Fibroblast of lung (primary cell): ENCODE measurements around the gene SAV1.

Source experiments
- CTCF ChIP-seq, 2 donors: IDR thresholded peaks in 1 of 2; conservative IDR thresholded peaks in 1 of 2; 1 replicate in 1 of 2; 2 replicates in 1 of 2; pipeline ENCODE4 v1.5.1; 2011 to 2012; ENCODE audit warnings: low read length in 2 of 2, control low read depth in 1 of 2, inconsistent platforms in 1 of 2, low read depth in 1 of 2, mild to moderate bottlenecking in 1 of 2
- EZH2 ChIP-seq: IDR thresholded peaks from 2 replicates; pipeline ENCODE4 v1.5.1; 2012; ENCODE audit warnings: low read length, control low read depth, mild to moderate bottlenecking; ENCODE audit errors: missing control alignments

GRCh38 chr14:50599700-50600444 lies 68.2 kb downstream of the SAV1 start:
- TF ChIP-seq CTCF (conservative IDR thresholded peaks at IDR 0.05 in 1 of 2, IDR thresholded peaks at IDR 0.05 in 1 of 2; ENCODE audit: low read depth in 1 of 2, low read length in 2 of 2) = peak; percentile 59 to 66
- TF ChIP-seq EZH2 = no peak
